A549 (cell line): ENCODE measurements around the gene ITPKC. TPM values are rescaled to one million over a fixed set of nuclear protein-coding genes. Genes with fewer than 3 reads are reported as not detected.

Experiments
- ATAC-seq, 2 experiments: fragments of 200-7000 bp in 1 of 2; fragments of >200 bp in 1 of 2; cut with Nextera tagmentation in 1 of 2; cut with Tn5 transposase in 1 of 2; 3 replicates each; pipeline versions ENCODE4 v1.8.0 to v1.9.1; 2018 to 2020; ENCODE audit warnings: mild to moderate bottlenecking in 1 of 2, moderate library complexity in 1 of 2
- CTCF ChIA-PET: fragments of 300-600 bp; sonication (Branson Sonifier 250); formaldehyde crosslinking; extraction: SDS; loops from one replicate; lab custom pipeline; 2021; ENCODE audit warnings: antibody characterized with exemption, inconsistent platforms; lab: Yijun Ruan, JAX
- POLR2A ChIA-PET: fragments of 350-600 bp; formaldehyde crosslinking; extraction: SDS; loops from one replicate; lab custom pipeline; 2021; ENCODE audit warnings: antibody characterized with exemption, inconsistent platforms; lab: Yijun Ruan, JAX
- DNase-seq, 2 experiments: peaks; one replicate each; pipeline versions ENCODE4 v3.0.0 to v3.0.0-alpha.2; 2011 to 2016; ENCODE audit warnings: low read depth in 1 of 2, low spot score in 1 of 2
- FAIRE-seq: peaks from 2 replicates; lab custom pipeline; 2011; peaks lifted over from hg19 to GRCh38; lab: Jason Lieb, UNC
- H3K27ac ChIP-seq, 2 experiments: fragments of >200 bp; sonication (Bioruptor Twin); formaldehyde crosslinking; 3 replicates each; pipeline ENCODE4 v1.5.1; 2016 to 2017
- H3K4me1 ChIP-seq: fragments of >200 bp; sonication (Bioruptor Twin); formaldehyde crosslinking; 3 replicates; pipeline ENCODE4 v1.6.1; 2016
- H3K4me2 ChIP-seq: fragments of >200 bp; sonication (Bioruptor Twin); formaldehyde crosslinking; 3 replicates; pipeline ENCODE4 v1.6.1; 2016
- H3K4me3 ChIP-seq: fragments of >200 bp; sonication (Bioruptor Twin); formaldehyde crosslinking; 3 replicates; pipeline ENCODE4 v1.5.1; 2016
- H3K9me3 ChIP-seq: fragments of >200 bp; sonication (Bioruptor Twin); formaldehyde crosslinking; 3 replicates; pipeline ENCODE4 v1.6.1; 2016
- BCL3 ChIP-seq: fragments of >200 bp; sonication (Bioruptor Twin); formaldehyde crosslinking; IDR thresholded peaks from 3 replicates; pipeline ENCODE4 v1.6.1; 2016
- CBX8 ChIP-seq: fragments of 200-600 bp; sonication (generic); IDR thresholded peaks from 2 replicates; pipeline ENCODE4 v1.6.1; 2016
- CEBPB ChIP-seq, 2 experiments: fragments of >200 bp in 1 of 2; sonication (Bioruptor Twin) in 1 of 2; formaldehyde crosslinking in 1 of 2; IDR thresholded peaks; 2 replicates each; pipeline ENCODE4 v1.6.1; 2012 to 2016
- E2F6 ChIP-seq: IDR thresholded peaks from 2 replicates; pipeline ENCODE4 v1.6.1; 2012; ENCODE audit warnings: low read depth, borderline replicate concordance
- EHF ChIP-seq: fragments of 250-450 bp; sonication (Bioruptor Pico); IDR thresholded peaks from 2 replicates; pipeline ENCODE4 v1.5.0; 2020; ENCODE audit warnings: mild to moderate bottlenecking
- FOSB ChIP-seq: fragments of 250-450 bp; sonication (Bioruptor Pico); IDR thresholded peaks from 2 replicates; pipeline ENCODE4 v1.5.0; 2020; ENCODE audit warnings: mild to moderate bottlenecking, moderate library complexity
- HES2 ChIP-seq: fragments of >200 bp; sonication (Bioruptor Twin); formaldehyde crosslinking; IDR thresholded peaks from 2 replicates; pipeline ENCODE4 v1.6.1; 2016
- HEYL ChIP-seq: fragments of 250-450 bp; sonication (Bioruptor Pico); IDR thresholded peaks from 2 replicates; pipeline ENCODE4 v1.8.0; 2021; ENCODE audit warnings: mild to moderate bottlenecking, moderate library complexity
- HMGXB4 ChIP-seq: fragments of 250-450 bp; sonication (Bioruptor Pico); IDR thresholded peaks from 2 replicates; pipeline ENCODE4 v1.5.0; 2021; ENCODE audit warnings: mild to moderate bottlenecking, moderate library complexity, borderline replicate concordance
- HOXB5 ChIP-seq: fragments of 250-450 bp; sonication (Bioruptor Pico); IDR thresholded peaks from 2 replicates; pipeline ENCODE4 v1.5.0; 2020; ENCODE audit warnings: mild to moderate bottlenecking, moderate library complexity
- MAX ChIP-seq: IDR thresholded peaks from 2 replicates; pipeline ENCODE4 v1.6.1; 2012
- MYC ChIP-seq: IDR thresholded peaks from 2 replicates; pipeline ENCODE4 v1.6.1; 2012; ENCODE audit warnings: mild to moderate bottlenecking, inconsistent platforms, low read length, improper control_type of control experiment, borderline replicate concordance
- NPAS2 ChIP-seq: fragments of 250-450 bp; sonication (Bioruptor Pico); IDR thresholded peaks from 2 replicates; pipeline ENCODE4 v1.8.0; 2022; ENCODE audit warnings: mild to moderate bottlenecking, moderate library complexity, borderline replicate concordance
- POLR2A ChIP-seq: IDR thresholded peaks from 2 replicates; pipeline ENCODE4 v1.6.1; 2012; ENCODE audit warnings: mild to moderate bottlenecking, low read length
- POLR2AphosphoS2 ChIP-seq: conservative IDR thresholded peaks from 2 replicates; pipeline ENCODE4 v1.6.1; 2012; ENCODE audit warnings: low read length, improper control_type of control experiment, inconsistent platforms
- RAD21 ChIP-seq, 2 experiments: fragments of >200 bp in 1 of 2; sonication (Bioruptor Twin) in 1 of 2; formaldehyde crosslinking in 1 of 2; IDR thresholded peaks in 1 of 2; conservative IDR thresholded peaks in 1 of 2; 2 replicates in 1 of 2; 3 replicates in 1 of 2; pipeline ENCODE4 v1.6.1; 2012 to 2018; ENCODE audit warnings: inconsistent platforms in 1 of 2
- RARB ChIP-seq: fragments of 250-450 bp; sonication (Bioruptor Pico); IDR thresholded peaks from 2 replicates; pipeline ENCODE4 v1.8.0; 2021; ENCODE audit warnings: mild to moderate bottlenecking, moderate library complexity
- RCOR1 ChIP-seq: fragments of 150-350 bp; IDR thresholded peaks from 2 replicates; pipeline ENCODE4 v1.6.1; 2014; ENCODE audit warnings: antibody characterized with exemption, low read length, low read depth
- REST ChIP-seq: fragments of 200-600 bp; sonication (generic); IDR thresholded peaks from 2 replicates; pipeline ENCODE4 v1.6.1; 2016; ENCODE audit warnings: antibody characterized with exemption, mild to moderate bottlenecking, moderate library complexity
- SMC3 ChIP-seq: fragments of >200 bp; sonication (Bioruptor Twin); formaldehyde crosslinking; IDR thresholded peaks from 3 replicates; pipeline ENCODE4 v1.6.1; 2018; ENCODE audit warnings: inconsistent platforms
- SREBF2 ChIP-seq: fragments of 450-650 bp; IDR thresholded peaks from 2 replicates; pipeline ENCODE4 v1.6.1; 2014; ENCODE audit warnings: mild to moderate bottlenecking, moderate library complexity
- TP53 ChIP-seq: fragments of 250-450 bp; sonication (Bioruptor Pico); IDR thresholded peaks from 2 replicates; pipeline ENCODE4 v1.5.0; 2021; ENCODE audit warnings: mild to moderate bottlenecking, moderate library complexity
- ZC3H11A ChIP-seq: fragments of 450-650 bp; IDR thresholded peaks from 2 replicates; pipeline ENCODE4 v1.6.1; 2014; ENCODE audit warnings: antibody characterized with exemption, mild to moderate bottlenecking
- ZFP36 ChIP-seq: fragments of 450-650 bp; IDR thresholded peaks from 2 replicates; pipeline ENCODE4 v1.6.1; 2014; ENCODE audit warnings: borderline replicate concordance; ENCODE audit not compliant: partially characterized antibody
- whole genome bisulfite sequencing: methylation state at CpG from one replicate; pipeline ENCODE4 v1.1.6; 2017; ENCODE audit errors: missing lambda C conversion rate; 5-methylcytosine and 5-hydroxymethylcytosine counted together
- polyA plus RNA-seq, 4 experiments: library from polyadenylated mRNA; depleted of rRNA in 3 of 4; stranded (reverse); fragments of >200 nt; fragmentation: RNase III in 1 of 4; extraction: RNeasy Plus Mini Kit Qiagen cat#74134 plus additional on column Dnase treatment in 1 of 4; gene quantifications; 2 replicates in 3 of 4; 3 replicates in 1 of 4; pipeline ENCODE4 v1.2.3, GENCODE V29; 2011 to 2017

ITPKC gene
- polyA plus RNA-seq, 2 of the 4 experiments (the other 2 are of a cell fraction), result 6.5 to 7.9 TPM

- TF ChIP-seq HMGXB4 (CRISPR knock-in tag), result no peak; the same call in 1 of the 2 replicates
- peak; percentile 89; the same call in 2 of the 3 replicates for TF ChIP-seq BCL3
- TF ChIP-seq TP53, result peak; percentile 46
- TF ChIP-seq RCOR1, result no peak
- TF ChIP-seq SMC3, result no peak
- TF ChIP-seq EHF, result peak; percentile 78; the same call in 1 of the 2 replicates
- TF ChIP-seq NPAS2, result no peak
- 0 out of 2 replicates have a peak, but pooled peaks have one; percentile 43 for TF ChIP-seq RARB (CRISPR knock-in tag)
- TF ChIP-seq CBX8, result no peak
- peak; percentile 55 for TF ChIP-seq REST
- peak; percentile 98 for TF ChIP-seq MAX
Measured at GRCh38 chr19:40750874-40751537, 34.1 kb downstream of the ITPKC start, which contains the start of gene SNRPA (continued).

GRCh38 chr19:40752257-40752781 is 35.4 kb downstream of the ITPKC start:
- CTCF ChIA-PET, result interaction anchor here (0.6 to 9.7 kb wide), 12 partner anchors 14 to 1612 kb away, joined by 3 to 71 read pairs (median 4); partner anchors contain the start of gene EGLN2

GRCh38 chr19:40754611-40755247 is 37.8 kb downstream of the ITPKC start:
- 87% methylated on average over 9 of the region's 9 CpGs for WGBS
- Histone ChIP-seq H3K4me2 (peak overlapping the region; percentile 64), H3K4me3 (peak overlapping the region; percentile 4; the same call in 2 of the 3 replicates), H3K27ac (peak overlapping the region; percentile 19 to 60; a peak in 4 of 6 replicates), H3K9me3 (no peaks in the 10 kb centered on the region)
- TF ChIP-seq E2F6 (no peak), CEBPB (IDR thresholded peaks at IDR 0.05) (peak; percentile 46 to 67; a peak in 2 of 4 replicates), POLR2AphosphoS2 (no peak), HOXB5 (CRISPR knock-in tag) (no peak), FOSB (CRISPR knock-in tag) (no peak), POLR2A (0 out of 2 replicates have a peak, but pooled peaks have one; percentile 7), ZC3H11A (no peak), HES2 (no peak), RCOR1 (no peak), ZFP36 (no peak), HEYL (CRISPR knock-in tag) (no peak), MYC (no peak)
- TF ChIP-seq, all 56 proteins: peak for 2
- peaks cover 42% of the 10 kb centered on the region for H3K4me1 ChIP-seq
- ChIA-PET CTCF (interaction anchor here (0.6 to 9.7 kb wide), 16 partner anchors 9 to 411 kb away, joined by 3 to 71 read pairs (median 4); partner anchors contain the start of genes COQ8B, EGLN2 and ITPKC), POLR2A (interaction anchor here (0.6 to 2.4 kb wide), 6 partner anchors 23 to 250 kb away, joined by 3 to 17 read pairs (median 8); partner anchors contain the start of genes COQ8B, ITPKC and RAB4B)
- no peak for FAIRE-seq
- ATAC-seq, result no peak
- peak in 1 of 2 experiments; percentile 53 for DNase-seq

More at GRCh38 chr19:40752257-40752781, 35.4 kb downstream of the ITPKC start:
- POLR2A ChIA-PET, result interaction anchor here (0.7 to 1.6 kb wide), 8 partner anchors 8 to 1317 kb away, joined by 3 to 11 read pairs (median 5); partner anchors contain the start of genes EGLN2, NUMBL and RAB4B
- peaks cover 56% of the 10 kb centered on the region for H3K4me1 ChIP-seq
- 67% methylated on average over 12 of the region's 12 CpGs for WGBS
- no peak for FAIRE-seq
- peak overlapping the region; percentile 73 for H3K4me2 ChIP-seq
- no peak for ATAC-seq
- no peak for TF ChIP-seq RAD21 (conservative IDR thresholded peaks at IDR 0.05 in 1 of 2, IDR thresholded peaks at IDR 0.05 in 1 of 2)
- no peak for TF ChIP-seq SREBF2
- TF ChIP-seq CEBPB (IDR thresholded peaks at IDR 0.05), result 0 out of 4 replicates have a peak, but pooled peaks of 1 of the 2 experiments have one; percentile 37
- H3K9me3 ChIP-seq, result no peaks in the 10 kb centered on the region
- peak overlapping the region; percentile 85 to 87 for H3K27ac ChIP-seq
- no peak for DNase-seq
- peak overlapping the region; percentile 66 for H3K4me3 ChIP-seq
